Measurements from ENCODE around the gene CARD9.
A peak's percentile ranks its signal among the peaks of the same experiment; 100 is the strongest.

Gene CARD9

DNA sequence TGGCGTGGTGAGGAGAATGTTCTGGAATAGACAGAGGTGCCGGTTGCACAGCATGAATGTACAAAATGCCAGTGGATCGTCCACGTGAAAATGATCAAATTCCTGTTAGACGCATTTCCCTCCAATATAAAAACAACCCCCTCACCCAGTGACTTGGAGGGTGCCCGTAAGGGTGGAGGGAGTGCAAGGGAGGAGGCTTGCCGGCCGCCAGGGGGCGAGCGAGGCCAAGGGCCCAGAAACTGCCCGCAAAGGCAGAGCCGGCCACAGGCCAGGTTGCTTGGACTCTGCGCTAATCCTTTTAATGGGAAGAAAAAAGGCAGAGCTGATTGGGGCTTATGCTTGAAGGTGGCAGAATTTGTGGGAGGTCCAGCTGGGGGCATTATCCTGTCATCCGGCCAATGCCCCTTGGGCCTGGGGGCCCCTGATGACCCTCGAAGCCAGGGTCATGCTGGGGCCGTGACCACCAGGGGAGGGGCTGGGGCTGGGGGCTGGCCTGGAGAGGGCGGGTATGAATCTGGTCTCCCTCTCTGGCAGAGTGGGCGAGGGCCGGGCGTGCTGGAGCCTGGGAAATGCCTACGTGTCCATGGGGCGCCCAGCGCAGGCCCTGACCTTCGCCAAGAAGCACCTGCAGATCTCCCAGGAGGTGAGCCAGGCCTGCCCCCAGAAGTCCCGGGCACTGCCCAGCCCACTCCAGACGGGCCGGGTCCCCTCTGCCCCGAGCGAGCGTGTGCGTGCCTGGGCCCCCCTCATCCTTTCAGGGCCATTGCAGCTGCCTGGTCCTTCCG lies 34.1 kb downstream of the CARD9 start:
- TF ChIP-seq CTCF (IDR thresholded peaks at IDR 0.05; ENCODE audit: control insufficient read depth, extremely low read depth, insufficient read depth), result peak; percentile 90
- H3K4me3 ChIP-seq (ENCODE audit: low read depth, low read length), result no peak overlapping the region
- peak; percentile 36 for DNase-seq (ENCODE audit: low read depth)

GRCh38 chr9:136338511-136338910 lies 35.0 kb downstream of the CARD9 start:
- no peak for DNase-seq (ENCODE audit: low read depth)
- no peak for TF ChIP-seq CTCF (IDR thresholded peaks at IDR 0.05; ENCODE audit: control insufficient read depth, extremely low read depth, insufficient read depth)
- H3K4me3 ChIP-seq (ENCODE audit: low read depth, low read length), result no peak overlapping the region

- DNase-seq (ENCODE audit: low read depth), result no peak
- no peak for TF ChIP-seq CTCF (IDR thresholded peaks at IDR 0.05; ENCODE audit: control insufficient read depth, extremely low read depth, insufficient read depth)
- no peak overlapping the region for H3K4me3 ChIP-seq (ENCODE audit: low read depth, low read length)
These were observed 35.8 kb downstream of the CARD9 start for GRCh38 chr9:136337416-136338395.

GRCh38 chr9:136336881-136337280 lies 36.6 kb downstream of the CARD9 start:
- H3K4me3 ChIP-seq (ENCODE audit: low read depth, low read length), result no peak overlapping the region
- DNase-seq (ENCODE audit: low read depth), result no peak
- no peak for TF ChIP-seq CTCF (IDR thresholded peaks at IDR 0.05; ENCODE audit: control insufficient read depth, extremely low read depth, insufficient read depth)

GRCh38 chr9:136336156-136336870 lies 37.2 kb downstream of the CARD9 start:
- no peak for DNase-seq (ENCODE audit: low read depth)
- TF ChIP-seq CTCF (IDR thresholded peaks at IDR 0.05; ENCODE audit: control insufficient read depth, extremely low read depth, insufficient read depth), result no peak
- H3K4me3 ChIP-seq (ENCODE audit: low read depth, low read length), result no peak overlapping the region

- H3K4me3 ChIP-seq (ENCODE audit: low read depth, low read length), result no peak overlapping the region
- no peak for DNase-seq (ENCODE audit: low read depth)
- no peak for TF ChIP-seq CTCF (IDR thresholded peaks at IDR 0.05; ENCODE audit: control insufficient read depth, extremely low read depth, insufficient read depth)
These were observed 37.9 kb downstream of the CARD9 start for GRCh38 chr9:136335296-136336155.
